RWPE1 (cell line): ENCODE data around the gene VPS26C.
"Not testable (repeated sequence)": the region's sequence is repeated elsewhere in the genome, so short reads cannot be mapped to it uniquely, and the experiment has no call there.

ENCODE experiments used
- CTCF ChIA-PET: fragments of 350-600 bp; sonication (Branson Sonifier 250); formaldehyde crosslinking; extraction: SDS; loops from one replicate; lab custom pipeline; 2021; lab: Yijun Ruan, JAX
- POLR2A ChIA-PET: fragments of 400-600 bp; formaldehyde crosslinking; extraction: SDS; loops from one replicate; lab custom pipeline; 2020; ENCODE audit warnings: antibody characterized with exemption; ENCODE audit not compliant: low non-redundant PET; lab: Yijun Ruan, JAX
- DNase-seq: peaks from one replicate; pipeline ENCODE4 v3.0.0; 2012; ENCODE audit warnings: low spot score
- H3K27ac ChIP-seq: fragments of 450-650 bp; 2 replicates; pipeline ENCODE4 v1.5.1; 2017
- CTCF ChIP-seq: fragments of 450-650 bp; conservative IDR thresholded peaks from 2 replicates; pipeline ENCODE4 v1.5.1; 2017; ENCODE audit warnings: low read depth, mild to moderate bottlenecking

VPS26C gene

GRCh38 chr21:37267269-37268185, at the start of gene VPS26C:
VPS26C (minus strand) TSS chr21:37267334; CDS start chr21:37267294, 40 bp downstream.
- TF ChIP-seq CTCF: no peak
- ChIA-PET CTCF (interaction anchor here (0.6 to 1.1 kb wide), 2 partner anchors 99 to 765 kb away, joined by 3 to 4 read pairs; partner anchors contain the start of gene DYRK1A), POLR2A (interaction anchor here (0.5 to 1.6 kb wide), 3 partner anchors 98 to 259 kb away, joined by 3 to 6 read pairs (median 4); no protein-coding TSS in a partner anchor)
- DNase-seq: peak; percentile 92
- peak within 1 kb of the TSS; percentile 99 for H3K27ac ChIP-seq

- H3K27ac ChIP-seq, DNase-seq, POLR2A ChIA-PET, CTCF ChIA-PET: not testable (repeated sequence)
These were observed 48.9 kb upstream of the VPS26C start for GRCh38 chr21:37316072-37316471.

- TF ChIP-seq CTCF: no peak
- H3K27ac ChIP-seq: no peak overlapping the region
- POLR2A ChIA-PET: no interaction called here
- CTCF ChIA-PET: no interaction called here
- no peak for DNase-seq
These were observed 33.1 kb upstream of the VPS26C start for GRCh38 chr21:37300114-37300751.

GRCh38 chr21:37297364-37297763, 30.2 kb upstream of the VPS26C start:
- ChIA-PET CTCF (no interaction called here), POLR2A (no interaction called here)
- no peak for TF ChIP-seq CTCF
- H3K27ac ChIP-seq: no peak overlapping the region
- no peak for DNase-seq

- ChIA-PET POLR2A (no interaction called here), CTCF (interaction anchor here (0.5 kb wide), 1 partner anchor 24 kb away, joined by 3 read pairs; no protein-coding TSS in a partner anchor)
- H3K27ac ChIP-seq: no peak overlapping the region
- DNase-seq: no peak
- TF ChIP-seq CTCF: no peak
These were observed 27.5 kb upstream of the VPS26C start for GRCh38 chr21:37294679-37295078.

- H3K27ac ChIP-seq: no peak overlapping the region
- DNase-seq: no peak
- TF ChIP-seq CTCF: no peak
- ChIA-PET POLR2A (no interaction called here), CTCF (no interaction called here)
These were observed 25.8 kb upstream of the VPS26C start for GRCh38 chr21:37292941-37293340.
